AG09319 (cell line): ENCODE data around the gene ARMH3.

Experiments used
- DNase-seq: peaks from one replicate; pipeline ENCODE4 v3.0.0-alpha.2; 2010; ENCODE audit warnings: low read depth; ENCODE audit errors: extremely low read depth
- TF ChIP-seq, protein P1 (sequence below): IDR thresholded peaks from 2 replicates; pipeline ENCODE4 v1.5.1; 2011; ENCODE audit warnings: low read depth, mild to moderate bottlenecking, inconsistent platforms, low read length, moderate library complexity

The ARMH3 gene

DNA sequence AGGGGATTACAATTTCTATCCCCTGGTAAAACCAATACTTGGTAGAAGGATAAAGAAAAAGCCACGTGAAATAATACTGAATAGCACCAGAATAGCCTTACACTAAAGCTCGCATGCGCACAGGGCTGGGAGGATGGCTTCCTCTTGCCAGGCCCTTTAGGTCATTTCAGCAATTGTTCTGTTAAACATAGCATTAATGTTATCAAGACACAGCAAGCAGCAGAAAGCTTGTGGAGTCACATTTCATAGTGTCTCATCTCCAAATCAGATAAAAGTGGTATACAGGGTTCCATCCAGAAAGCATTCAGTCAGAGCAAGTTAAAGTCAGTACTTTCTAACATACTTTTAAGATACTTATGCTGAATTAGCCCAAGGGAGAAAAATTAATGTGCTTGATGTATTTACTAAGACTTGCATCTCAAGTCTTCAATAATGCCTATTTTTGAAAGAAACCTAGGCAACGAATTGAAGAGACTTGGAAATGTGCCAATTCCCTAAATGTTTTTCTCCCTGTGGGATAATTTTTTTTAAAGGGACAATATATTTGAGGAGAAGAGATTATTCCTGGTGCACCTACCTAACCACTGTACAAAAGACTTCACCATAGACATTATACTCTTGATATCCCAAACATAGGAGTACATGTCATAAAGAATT, 258.4 kb downstream of the ARMH3 start:
- TF ChIP-seq, protein P1, sequence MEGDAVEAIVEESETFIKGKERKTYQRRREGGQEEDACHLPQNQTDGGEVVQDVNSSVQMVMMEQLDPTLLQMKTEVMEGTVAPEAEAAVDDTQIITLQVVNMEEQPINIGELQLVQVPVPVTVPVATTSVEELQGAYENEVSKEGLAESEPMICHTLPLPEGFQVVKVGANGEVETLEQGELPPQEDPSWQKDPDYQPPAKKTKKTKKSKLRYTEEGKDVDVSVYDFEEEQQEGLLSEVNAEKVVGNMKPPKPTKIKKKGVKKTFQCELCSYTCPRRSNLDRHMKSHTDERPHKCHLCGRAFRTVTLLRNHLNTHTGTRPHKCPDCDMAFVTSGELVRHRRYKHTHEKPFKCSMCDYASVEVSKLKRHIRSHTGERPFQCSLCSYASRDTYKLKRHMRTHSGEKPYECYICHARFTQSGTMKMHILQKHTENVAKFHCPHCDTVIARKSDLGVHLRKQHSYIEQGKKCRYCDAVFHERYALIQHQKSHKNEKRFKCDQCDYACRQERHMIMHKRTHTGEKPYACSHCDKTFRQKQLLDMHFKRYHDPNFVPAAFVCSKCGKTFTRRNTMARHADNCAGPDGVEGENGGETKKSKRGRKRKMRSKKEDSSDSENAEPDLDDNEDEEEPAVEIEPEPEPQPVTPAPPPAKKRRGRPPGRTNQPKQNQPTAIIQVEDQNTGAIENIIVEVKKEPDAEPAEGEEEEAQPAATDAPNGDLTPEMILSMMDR = no peak
- no peak for DNase-seq
